Measurements from ENCODE around the gene DEDD2.
"Not testable (repeated sequence)": the region's sequence is repeated elsewhere in the genome, so short reads cannot be mapped to it uniquely, and the experiment has no call there.

DNA sequence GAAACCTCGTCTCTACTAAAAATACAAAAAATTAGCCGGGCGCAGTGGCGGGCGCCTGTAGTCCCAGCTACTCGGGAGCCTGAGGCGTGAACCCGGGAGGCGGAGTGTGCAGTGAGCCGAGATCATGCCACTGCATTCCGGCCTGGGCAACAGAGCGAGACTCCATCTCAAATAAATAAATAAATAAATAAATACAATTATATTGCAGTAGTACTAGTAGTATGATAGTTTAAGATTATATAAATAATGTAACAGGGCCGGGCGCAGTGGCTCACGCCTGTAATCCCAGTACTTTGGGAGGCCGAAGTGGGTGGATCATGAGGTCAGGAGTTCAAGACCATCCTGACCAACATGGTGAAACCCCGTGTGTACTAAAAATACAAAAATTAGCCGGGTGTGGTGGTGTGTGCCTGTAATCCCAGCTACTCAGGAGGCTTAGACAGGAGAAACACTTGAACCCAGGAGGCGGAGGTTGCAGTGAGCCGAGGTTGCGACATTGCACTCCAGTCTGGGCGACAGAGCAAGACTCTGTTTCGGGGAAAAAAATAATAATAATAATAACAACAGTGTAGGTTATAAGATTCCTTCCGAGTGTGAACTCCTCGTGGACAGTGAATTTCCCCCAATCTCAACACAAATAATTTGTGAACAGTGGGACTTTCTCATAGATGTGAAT, 49.6 kb upstream of the DEDD2 start:
- TF ChIP-seq CTCF (IDR thresholded peaks at IDR 0.05 in 8 of 11, conservative IDR thresholded peaks at IDR 0.05 in 3 of 11); POLR2AphosphoS5 (IDR thresholded peaks at IDR 0.05): not testable (repeated sequence)

All from spleen (tissue), 7 donors.